GM12878 (cell line): Measurements from ENCODE around the gene CCER1.

Experiments
- CEBPB ChIP-seq, 2 experiments: fragments of 150-350 bp in 1 of 2; IDR thresholded peaks; 2 replicates each; pipeline ENCODE4 v1.6.1; 2012 to 2014; ENCODE audit warnings: low read depth in 2 of 2, low read length in 2 of 2, borderline replicate concordance in 1 of 2, inconsistent platforms in 1 of 2
- TCF7 ChIP-seq: IDR thresholded peaks from 2 replicates; pipeline ENCODE4 v1.6.1; 2014; ENCODE audit warnings: antibody characterized with exemption, borderline replicate concordance

GRCh38 chr12:90910958-90911357 lies 44.0 kb downstream of the CCER1 start:
- no peak for TF ChIP-seq TCF7
- no peak for TF ChIP-seq CEBPB (IDR thresholded peaks at IDR 0.05; ENCODE audit: borderline replicate concordance in 1 of 2, low read depth in 2 of 2, low read length in 2 of 2)
